Embryonic facial prominence (tissue), 1 donor: ENCODE data around the gene HDAC4.

Experiments used
- DNase-seq: peaks from one replicate; pipeline ENCODE4 v3.0.0-alpha.2; 2016; ENCODE audit errors: extremely low spot score

The HDAC4 gene

GRCh38 chr2:239326831-239327535 lies 73.8 kb downstream of the HDAC4 start:
- DNase-seq = no peak

DNA sequence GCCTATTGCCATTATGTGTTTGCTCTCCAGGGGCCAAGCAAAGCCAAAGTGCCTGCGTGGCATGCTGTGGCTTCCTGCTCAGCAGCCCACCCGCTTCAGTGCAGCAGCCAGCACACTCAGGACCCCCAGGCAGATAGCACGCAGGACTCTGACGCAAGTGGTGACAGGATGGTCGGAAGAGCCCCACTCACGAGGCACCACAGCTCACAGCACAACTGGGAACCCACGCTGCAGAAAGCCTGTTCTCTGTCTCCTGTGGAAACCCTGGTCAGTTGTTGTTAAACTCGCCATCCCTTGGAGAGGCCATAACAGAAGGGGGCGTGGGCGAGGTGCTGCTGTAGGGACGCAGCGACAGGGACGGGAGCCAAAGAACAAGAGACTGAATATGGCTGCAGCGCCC lies 76.4 kb downstream of the HDAC4 start:
- no peak for DNase-seq

- no peak for DNase-seq
Observed at GRCh38 chr2:239323447-239323846, 77.4 kb downstream of the HDAC4 start.

- DNase-seq = no peak
Observed at GRCh38 chr2:239322416-239323086, 78.3 kb downstream of the HDAC4 start.

DNA sequence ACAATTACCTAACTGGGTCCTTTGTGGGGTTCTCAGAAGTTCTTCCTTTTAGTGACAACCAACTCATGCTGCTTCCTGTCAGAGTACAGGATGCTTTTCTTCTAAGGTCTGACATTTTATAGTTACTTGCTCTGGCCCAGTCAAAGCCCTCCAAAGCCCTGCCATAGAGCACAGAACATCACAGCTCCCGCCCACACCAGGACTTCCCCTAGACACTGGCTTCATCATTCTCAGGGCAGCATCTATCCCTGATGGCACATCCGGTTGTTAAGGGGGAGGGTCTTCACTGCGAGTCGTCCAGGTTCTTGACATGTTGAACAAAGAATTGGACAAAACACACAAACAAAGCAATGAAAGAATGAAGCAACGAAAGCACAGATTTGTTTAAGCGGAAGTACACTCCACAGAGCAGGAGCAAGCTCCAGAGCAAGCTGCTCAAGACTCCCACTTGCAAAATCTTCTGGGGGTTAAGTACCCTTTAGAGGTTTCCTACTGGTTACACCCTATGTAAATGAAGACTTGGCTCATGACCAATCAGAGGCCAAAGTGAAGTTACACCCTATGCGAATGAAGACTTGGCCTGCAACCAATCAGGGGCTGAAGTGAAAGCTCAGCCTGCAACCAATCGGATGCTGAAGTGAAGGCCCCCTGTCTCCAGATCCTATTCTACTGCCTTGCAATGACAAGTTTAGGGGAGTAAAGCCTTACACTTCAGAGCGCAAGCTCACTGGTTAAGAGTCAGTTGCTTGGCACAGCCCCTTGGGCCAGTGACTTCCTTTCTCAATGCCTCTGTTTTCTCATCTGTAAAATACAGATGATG lies 79.0 kb downstream of the HDAC4 start:
- DNase-seq = no peak

DNA sequence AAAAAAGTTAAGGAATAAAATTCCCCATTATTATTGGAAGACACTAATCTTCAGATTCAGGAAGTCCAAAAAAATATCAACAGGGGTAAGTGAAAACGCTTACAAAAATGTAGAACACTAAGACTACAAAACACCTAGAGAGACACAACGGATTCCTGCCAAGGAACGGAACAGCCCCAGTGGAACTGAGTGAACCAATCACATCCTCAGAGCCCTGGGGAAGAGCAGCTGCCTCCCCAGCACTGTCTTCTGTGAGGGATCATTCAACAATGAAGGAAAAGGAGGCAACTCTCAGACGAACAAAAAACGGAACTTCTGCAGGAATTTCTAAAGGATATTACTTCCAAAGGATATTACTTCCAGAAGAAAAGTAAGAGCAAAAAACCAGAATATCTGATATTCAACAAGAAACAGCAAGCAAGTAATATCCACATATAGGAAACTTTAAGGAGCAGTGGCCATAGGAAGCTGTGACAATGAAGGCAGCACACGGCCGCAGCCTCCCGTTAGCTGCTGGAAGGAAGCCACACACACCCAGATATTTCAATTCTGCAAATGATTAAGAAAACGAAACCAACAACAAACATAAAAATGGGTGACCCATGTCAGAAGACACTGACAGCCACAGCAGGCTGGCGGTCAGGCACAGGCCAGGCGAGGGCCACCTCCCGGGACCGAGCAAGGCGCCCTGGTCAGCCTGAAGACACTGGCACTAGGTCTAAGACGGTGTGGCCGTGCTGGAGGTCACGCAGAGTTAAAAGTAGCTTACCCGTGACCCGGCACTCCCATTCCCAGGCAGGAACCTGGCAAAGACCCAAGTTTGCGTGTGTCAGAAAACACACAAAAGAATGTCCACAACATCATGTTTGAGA lies 81.8 kb downstream of the HDAC4 start:
- no peak for DNase-seq

- DNase-seq = no peak
Observed at GRCh38 chr2:239318151-239318611, 82.6 kb downstream of the HDAC4 start.

- DNase-seq = no peak
Observed at GRCh38 chr2:239316562-239317465, 84.0 kb downstream of the HDAC4 start.

GRCh38 chr2:239315308-239315707 lies 85.5 kb downstream of the HDAC4 start:
- no peak for DNase-seq

DNA sequence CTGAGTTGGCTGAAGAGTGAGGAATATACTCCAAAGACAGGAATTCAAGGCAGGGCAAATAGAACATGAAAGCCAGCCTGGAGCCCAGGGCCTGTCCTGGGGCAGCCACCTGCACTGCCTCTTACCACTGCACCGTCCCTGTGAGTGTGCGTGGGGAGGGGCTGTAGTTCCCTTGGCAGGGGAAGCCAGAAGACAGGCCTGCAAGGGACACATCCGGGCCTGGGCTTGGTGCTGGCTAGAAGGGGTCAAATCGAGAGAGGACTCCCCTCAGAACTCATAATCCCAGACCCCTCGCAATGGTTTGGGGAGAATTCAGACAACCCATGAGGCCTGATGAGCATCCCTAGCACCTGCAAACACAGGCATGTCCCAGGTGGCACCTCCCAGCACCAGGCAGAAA lies 87.0 kb downstream of the HDAC4 start:
- DNase-seq = no peak

- DNase-seq = no peak
Observed at GRCh38 chr2:239312741-239313667, 87.8 kb downstream of the HDAC4 start.

GRCh38 chr2:239312081-239312511 lies 88.7 kb downstream of the HDAC4 start:
- no peak for DNase-seq

DNA sequence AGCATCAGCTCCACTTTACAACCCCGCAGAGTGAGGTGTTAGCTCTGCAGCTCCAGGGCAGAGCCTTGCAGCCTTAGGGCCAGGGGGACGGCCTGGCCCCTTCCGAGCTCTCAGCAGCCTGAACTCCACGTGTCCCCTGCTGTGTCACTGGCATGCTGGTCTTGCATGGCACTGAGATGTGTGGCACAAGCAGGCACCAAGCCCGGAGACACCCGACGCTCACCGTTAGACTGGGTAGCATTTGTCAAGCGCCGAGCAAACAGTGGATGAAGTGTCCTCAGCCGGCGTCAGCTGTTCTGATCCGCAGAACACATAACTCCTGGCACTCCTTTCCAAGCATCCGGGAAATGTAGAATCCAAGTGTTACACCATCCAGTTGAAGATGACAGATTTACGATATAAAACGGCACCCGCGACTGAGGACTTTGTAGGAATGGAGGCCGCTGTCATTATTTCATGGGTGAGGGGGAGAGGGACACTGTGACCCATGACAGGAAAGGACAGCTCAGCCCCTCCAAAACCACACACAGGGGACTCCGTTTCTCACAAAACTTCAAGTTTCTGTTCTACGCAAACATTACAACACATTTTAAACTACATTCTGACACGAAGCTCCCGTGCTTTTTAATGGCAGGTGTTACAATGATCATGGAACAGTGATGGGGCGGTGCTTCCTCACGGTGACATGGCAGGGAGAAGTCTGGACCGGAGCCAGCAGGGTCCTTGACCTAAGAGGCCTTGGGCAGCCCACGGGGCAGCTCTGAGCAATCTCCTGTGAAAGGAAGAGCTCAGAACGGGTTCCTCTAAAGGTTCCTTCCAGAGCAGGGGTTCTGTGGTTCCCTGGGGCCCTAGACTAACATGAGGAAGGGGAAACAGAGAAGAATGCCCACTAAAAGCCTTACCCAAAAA lies 89.4 kb downstream of the HDAC4 start:
- DNase-seq = no peak

GRCh38 chr2:239310401-239311061 lies 90.3 kb downstream of the HDAC4 start:
- no peak for DNase-seq

GRCh38 chr2:239309398-239310245 lies 91.2 kb downstream of the HDAC4 start:
- DNase-seq = no peak

GRCh38 chr2:239308661-239309397 lies 92.0 kb downstream of the HDAC4 start:
- peak; percentile 36 for DNase-seq
